Neural crest cell (in vitro differentiated cells): ENCODE measurements around the gene DLX3. TPM values are rescaled to one million over a fixed set of nuclear protein-coding genes. Genes with fewer than 3 reads are reported as not detected.

Source experiments
- DNase-seq: peaks from one replicate; pipeline ENCODE4 v3.0.0; 2021; ENCODE audit warnings: low read depth, mixed read lengths, low spot score
- H3K27ac Mint-ChIP-seq: one replicate; pipeline ENCODE4 v1.8.0; 2021; ENCODE audit warnings: mild to moderate bottlenecking, mixed read lengths; ENCODE audit not compliant: unreplicated experiment
- H3K27me3 Mint-ChIP-seq: 2 replicates; pipeline ENCODE4 v1.8.0; 2021; ENCODE audit warnings: low read depth, mild to moderate bottlenecking, mixed read lengths
- H3K36me3 Mint-ChIP-seq: 2 replicates; pipeline ENCODE4 v1.8.0; 2021; ENCODE audit warnings: low read depth, mild to moderate bottlenecking, mixed read lengths
- H3K4me1 Mint-ChIP-seq: 2 replicates; pipeline ENCODE4 v1.8.0; 2021; ENCODE audit warnings: mixed read lengths
- H3K4me3 Mint-ChIP-seq: one replicate; pipeline ENCODE4 v1.8.0; 2021; ENCODE audit warnings: mild to moderate bottlenecking, mixed read lengths
- H3K9me3 Mint-ChIP-seq: 2 replicates; pipeline ENCODE4 v1.8.0; 2021; ENCODE audit warnings: mixed read lengths
- total RNA-seq: library from RNA; stranded (reverse); gene quantifications from 2 replicates; pipeline ENCODE4 v1.2.1, GENCODE V29; 2021
- TF ChIP-seq, protein P1 (sequence below): fragments of 200-600 bp; sonication (generic); conservative IDR thresholded peaks from 2 replicates; pipeline ENCODE4 v1.5.0; 2021; ENCODE audit warnings: antibody characterized with exemption, mild to moderate bottlenecking

DLX3 gene
- total RNA-seq, 1 donor from 2014 or later: 1.0 TPM

DNA sequence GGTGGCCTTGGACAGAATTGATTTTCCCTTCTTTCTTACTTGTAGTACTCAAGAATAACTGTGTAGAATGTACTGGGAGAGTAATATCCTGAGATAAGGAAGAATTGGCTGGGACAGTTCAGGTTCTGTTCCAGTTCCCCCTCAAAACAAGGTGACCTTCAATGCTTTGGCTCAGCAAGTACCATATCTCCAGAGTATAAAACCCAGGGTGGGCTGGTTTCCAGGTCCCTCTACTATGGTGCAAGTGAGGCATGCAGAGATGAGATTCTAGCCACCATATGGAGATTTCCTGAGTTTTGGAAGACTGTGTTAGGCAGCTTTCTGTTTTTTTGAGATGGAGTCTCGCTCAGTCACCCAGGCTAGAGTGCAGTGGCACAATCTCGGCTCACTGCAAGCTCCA, 18.1 kb upstream of the DLX3 start:
- H3K9me3 Mint-ChIP-seq: peaks cover 15% of the 10 kb centered on the region
- no peak for DNase-seq
- peaks cover 4% of the 10 kb centered on the region for H3K36me3 Mint-ChIP-seq
- no peak overlapping the region for H3K27ac Mint-ChIP-seq
- TF ChIP-seq, protein P1, sequence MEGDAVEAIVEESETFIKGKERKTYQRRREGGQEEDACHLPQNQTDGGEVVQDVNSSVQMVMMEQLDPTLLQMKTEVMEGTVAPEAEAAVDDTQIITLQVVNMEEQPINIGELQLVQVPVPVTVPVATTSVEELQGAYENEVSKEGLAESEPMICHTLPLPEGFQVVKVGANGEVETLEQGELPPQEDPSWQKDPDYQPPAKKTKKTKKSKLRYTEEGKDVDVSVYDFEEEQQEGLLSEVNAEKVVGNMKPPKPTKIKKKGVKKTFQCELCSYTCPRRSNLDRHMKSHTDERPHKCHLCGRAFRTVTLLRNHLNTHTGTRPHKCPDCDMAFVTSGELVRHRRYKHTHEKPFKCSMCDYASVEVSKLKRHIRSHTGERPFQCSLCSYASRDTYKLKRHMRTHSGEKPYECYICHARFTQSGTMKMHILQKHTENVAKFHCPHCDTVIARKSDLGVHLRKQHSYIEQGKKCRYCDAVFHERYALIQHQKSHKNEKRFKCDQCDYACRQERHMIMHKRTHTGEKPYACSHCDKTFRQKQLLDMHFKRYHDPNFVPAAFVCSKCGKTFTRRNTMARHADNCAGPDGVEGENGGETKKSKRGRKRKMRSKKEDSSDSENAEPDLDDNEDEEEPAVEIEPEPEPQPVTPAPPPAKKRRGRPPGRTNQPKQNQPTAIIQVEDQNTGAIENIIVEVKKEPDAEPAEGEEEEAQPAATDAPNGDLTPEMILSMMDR: no peak
- H3K4me3 Mint-ChIP-seq: no peak overlapping the region
- no peaks in the 10 kb centered on the region for H3K4me1 Mint-ChIP-seq
- H3K27me3 Mint-ChIP-seq: peaks cover 55% of the 10 kb centered on the region

DNA sequence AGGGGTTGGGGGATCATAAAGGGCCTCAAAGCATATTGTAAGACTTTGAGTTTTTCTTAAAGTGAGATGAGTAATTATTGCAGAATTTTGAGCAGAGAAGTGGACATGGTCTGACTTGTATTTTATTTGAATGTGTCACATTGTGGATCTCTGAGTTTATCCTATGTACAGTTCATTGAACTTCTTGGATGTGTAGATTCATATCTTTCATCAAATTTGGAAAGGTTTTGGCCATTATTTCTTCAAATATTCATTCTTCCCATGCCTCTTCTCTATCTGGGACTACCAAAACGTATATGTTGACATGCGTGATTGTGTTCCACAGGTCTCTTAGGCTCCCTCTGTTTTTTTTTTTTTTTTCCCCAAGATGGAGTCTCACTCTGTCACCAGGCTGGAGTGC, 14.3 kb upstream of the DLX3 start:
- DNase-seq: no peak
- Mint-ChIP-seq H3K4me3 (no peak overlapping the region), H3K36me3 (peaks cover 4% of the 10 kb centered on the region), H3K27me3 (peaks cover 71% of the 10 kb centered on the region), H3K27ac (no peak overlapping the region), H3K9me3 (peaks cover 10% of the 10 kb centered on the region), H3K4me1 (no peaks in the 10 kb centered on the region)
- TF ChIP-seq, protein P1: no peak

DNA sequence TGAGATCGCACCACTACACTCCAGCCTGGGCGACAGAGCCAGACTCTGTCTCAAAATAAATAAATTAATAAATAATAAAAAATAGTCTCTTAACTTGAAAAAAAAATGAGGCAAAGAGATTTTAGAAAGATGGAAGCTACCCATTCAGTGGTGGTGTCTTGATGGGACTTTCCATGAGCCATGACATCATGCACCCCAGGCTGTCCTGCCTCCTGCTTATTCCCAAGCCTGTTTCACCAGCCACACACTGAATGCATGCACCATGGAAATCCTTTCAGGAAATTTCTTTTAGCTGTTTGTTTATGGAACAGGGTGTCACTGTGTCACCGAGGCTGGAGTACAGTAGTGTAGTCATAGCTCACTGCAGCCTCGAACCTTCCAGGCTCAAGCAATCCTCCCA, 8.9 kb upstream of the DLX3 start:
- DNase-seq: no peak
- Mint-ChIP-seq H3K27ac (no peak overlapping the region), H3K4me3 (no peak overlapping the region), H3K27me3 (peaks cover 74% of the 10 kb centered on the region), H3K36me3 (peaks cover 3% of the 10 kb centered on the region), H3K9me3 (peaks cover 1% of the 10 kb centered on the region), H3K4me1 (no peaks in the 10 kb centered on the region)
- TF ChIP-seq, protein P1: no peak

DNA sequence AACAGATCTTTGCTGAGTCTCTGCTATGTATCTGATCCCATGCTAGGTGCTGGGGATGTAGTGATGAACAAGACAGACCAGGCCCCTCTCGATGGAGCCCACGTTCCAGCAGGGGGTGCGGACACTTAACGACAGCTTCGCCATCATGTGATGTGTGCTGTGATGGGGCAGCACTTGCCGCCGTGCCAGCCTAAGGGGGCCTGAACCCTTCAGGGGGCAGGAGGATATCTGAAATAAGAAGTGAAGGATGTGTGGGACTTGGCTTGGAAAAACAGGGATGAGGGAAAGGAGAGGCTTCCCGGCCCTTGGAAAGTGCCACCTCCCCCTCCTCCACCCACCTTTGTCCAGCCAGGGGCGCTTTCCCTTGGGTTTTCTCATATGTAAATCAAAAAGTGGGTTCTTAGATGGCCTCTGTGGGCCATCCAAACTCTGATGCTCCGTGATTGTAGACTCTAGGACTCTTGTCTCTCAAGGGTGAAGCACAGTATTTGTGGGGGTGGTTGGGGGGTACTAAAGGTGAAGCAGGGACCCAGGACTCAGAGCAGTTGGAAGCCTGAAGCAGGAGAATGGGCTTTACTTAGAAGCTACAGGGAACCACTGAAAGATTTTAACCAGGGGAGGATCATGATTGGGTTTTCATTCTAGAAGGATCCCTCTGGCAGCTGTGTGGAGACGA, 4.0 kb upstream of the DLX3 start:
- Mint-ChIP-seq H3K27ac (no peak overlapping the region), H3K4me3 (no peak overlapping the region), H3K9me3 (no peaks in the 10 kb centered on the region), H3K36me3 (no peaks in the 10 kb centered on the region), H3K27me3 (peaks cover 89% of the 10 kb centered on the region), H3K4me1 (peaks cover 25% of the 10 kb centered on the region)
- no peak for DNase-seq
- TF ChIP-seq, protein P1: no peak

DNA sequence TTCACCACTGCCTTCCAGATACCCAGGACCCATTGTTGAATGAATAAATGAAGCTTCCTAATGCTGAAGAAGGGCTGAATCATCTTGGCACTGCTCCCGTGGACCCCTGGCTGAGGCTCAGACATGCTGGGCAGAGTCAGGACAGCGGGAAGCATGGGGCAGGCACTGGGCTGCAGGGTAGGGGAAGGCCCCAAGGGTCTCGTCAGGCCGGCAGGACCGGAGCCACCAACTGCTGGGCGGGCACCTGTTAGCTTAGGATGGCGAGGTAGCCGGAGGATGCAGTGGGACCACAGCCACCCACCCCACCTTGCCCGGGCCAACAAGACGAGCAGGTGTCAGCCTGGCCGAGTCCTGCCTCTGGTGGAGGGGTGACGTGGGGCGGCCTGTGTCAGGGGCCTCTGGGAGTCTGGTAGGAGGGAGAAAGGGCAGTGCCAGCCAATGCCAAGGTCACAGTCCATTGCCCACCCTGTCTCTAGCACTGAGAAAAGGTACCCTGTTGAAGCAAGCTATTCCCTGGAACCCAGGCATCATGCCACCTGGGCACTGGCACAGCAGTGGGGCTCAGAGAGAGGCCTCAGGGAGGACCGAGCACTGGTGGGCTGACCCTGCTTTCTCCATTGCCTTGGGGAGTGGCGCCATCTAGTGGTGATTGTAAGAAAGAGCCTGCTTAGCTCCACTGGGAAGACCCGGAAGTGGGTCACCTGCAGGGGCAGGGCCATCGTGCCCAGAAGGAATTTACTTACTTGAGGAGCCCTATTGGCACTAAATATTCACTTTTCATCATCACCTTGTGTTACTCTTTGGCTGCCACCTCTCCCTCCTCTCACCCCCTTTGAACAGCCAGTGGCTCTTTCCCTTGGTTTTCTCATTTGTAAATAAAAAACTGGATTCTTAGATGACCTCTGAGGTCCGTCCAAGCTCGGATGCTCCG, 3.0 kb upstream of the DLX3 start:
- Mint-ChIP-seq H3K36me3 (no peaks in the 10 kb centered on the region), H3K4me3 (peak overlapping the region; percentile 63), H3K4me1 (peaks cover 27% of the 10 kb centered on the region), H3K27ac (no peak overlapping the region), H3K27me3 (peaks cover 91% of the 10 kb centered on the region), H3K9me3 (no peaks in the 10 kb centered on the region)
- TF ChIP-seq, protein P1: peak; percentile 98
- DNase-seq: peak; percentile 90
